ENCODE data around the gene WDR20. TPM values are rescaled to one million over a fixed set of nuclear protein-coding genes. Genes with fewer than 3 reads are reported as not detected.
"Not testable (repeated sequence)": the region's sequence is repeated elsewhere in the genome, so short reads cannot be mapped to it uniquely, and the experiment has no call there.

Gene WDR20
- total RNA-seq, 6 donors from 2014 or later: 16.3 to 28.8 (median 20.6) TPM

GRCh38 chr14:102235275-102235897 is 95.7 kb downstream of the WDR20 start:
- Histone ChIP-seq H3K27ac (no peak overlapping the region), H3K4me1 (peaks cover 0 to 2% (median 0%) of the 10 kb centered on the region in 4 donors), H3K36me3 (peaks cover 0 to 11% (median 7%) of the 10 kb centered on the region in 4 donors), H3K27me3 (no peaks in the 10 kb centered on the region), H3K9me3 (no peaks in the 10 kb centered on the region), H3K4me3 (peak overlapping the region in 1 of 4 donors; percentile 8)
- peak in 1 of 2 donors; percentile 79 for DNase-seq
- TF ChIP-seq POLR2A (IDR thresholded peaks at IDR 0.05) (no peak), POLR2AphosphoS5 (IDR thresholded peaks at IDR 0.05) (no peak), CTCF (IDR thresholded peaks at IDR 0.05) (peak; percentile 58 to 80 (median 70)), EP300 (IDR thresholded peaks at IDR 0.05) (no peak)
- peak; percentile 84 to 95 for ATAC-seq (ENCODE audit: low FRiP score in 2 of 2)
- WGBS, 2 donors: 43 to 44% methylated on average over 19 of the region's 19 CpGs

GRCh38 chr14:102236026-102236425 is 96.3 kb downstream of the WDR20 start:
- ATAC-seq (ENCODE audit: low FRiP score in 2 of 2) (no peak), DNase-seq (no peak)
- no peak for TF ChIP-seq CTCF (IDR thresholded peaks at IDR 0.05)
- no peak for TF ChIP-seq POLR2AphosphoS5 (IDR thresholded peaks at IDR 0.05)
- TF ChIP-seq POLR2A (IDR thresholded peaks at IDR 0.05): no peak
- TF ChIP-seq EP300 (IDR thresholded peaks at IDR 0.05): no peak
- Histone ChIP-seq H3K36me3 (peaks cover 0 to 11% (median 7%) of the 10 kb centered on the region in 4 donors), H3K4me1 (peaks cover 0 to 2% (median 0%) of the 10 kb centered on the region in 4 donors), H3K27ac (no peak overlapping the region), H3K27me3 (no peaks in the 10 kb centered on the region), H3K9me3 (no peaks in the 10 kb centered on the region), H3K4me3 (no peak overlapping the region)
- 94 to 97% methylated on average over 10 to 12 of the region's 12 CpGs for WGBS, 2 donors

GRCh38 chr14:102238131-102238530 is 98.4 kb downstream of the WDR20 start:
- no peak for DNase-seq
- Histone ChIP-seq H3K27ac (no peak overlapping the region), H3K4me1 (peaks cover 0 to 2% (median 0%) of the 10 kb centered on the region in 4 donors), H3K9me3 (no peaks in the 10 kb centered on the region), H3K4me3 (no peak overlapping the region), H3K27me3 (no peaks in the 10 kb centered on the region), H3K36me3 (no peaks in the 10 kb centered on the region)
- no peak for ATAC-seq (ENCODE audit: low FRiP score in 2 of 2)
- WGBS, 2 donors: 70 to 76% methylated on average over 4 of the region's 4 CpGs
- TF ChIP-seq CTCF (IDR thresholded peaks at IDR 0.05) (no peak), POLR2AphosphoS5 (IDR thresholded peaks at IDR 0.05) (no peak), EP300 (IDR thresholded peaks at IDR 0.05) (no peak), POLR2A (IDR thresholded peaks at IDR 0.05) (no peak)

GRCh38 chr14:102238766-102239165 is 99.1 kb downstream of the WDR20 start:
- Histone ChIP-seq H3K9me3 (no peaks in the 10 kb centered on the region), H3K27me3 (no peaks in the 10 kb centered on the region), H3K36me3 (no peaks in the 10 kb centered on the region), H3K4me1 (peaks cover 0 to 2% (median 0%) of the 10 kb centered on the region in 4 donors), H3K4me3 (no peak overlapping the region), H3K27ac (no peak overlapping the region)
- ATAC-seq (ENCODE audit: low FRiP score in 2 of 2) (no peak), DNase-seq (no peak)
- 90 to 91% methylated on average over 3 of the region's 3 CpGs for WGBS, 2 donors
- TF ChIP-seq CTCF (IDR thresholded peaks at IDR 0.05) (no peak), EP300 (IDR thresholded peaks at IDR 0.05) (no peak), POLR2AphosphoS5 (IDR thresholded peaks at IDR 0.05) (no peak), POLR2A (IDR thresholded peaks at IDR 0.05) (no peak)

GRCh38 chr14:102239231-102239630 is 99.5 kb downstream of the WDR20 start:
- Histone ChIP-seq H3K27ac (no peak overlapping the region), H3K4me1 (peaks cover 0 to 2% (median 0%) of the 10 kb centered on the region in 4 donors), H3K9me3 (no peaks in the 10 kb centered on the region), H3K27me3 (no peaks in the 10 kb centered on the region), H3K36me3 (no peaks in the 10 kb centered on the region), H3K4me3 (no peak overlapping the region)
- no peak for ATAC-seq (ENCODE audit: low FRiP score in 2 of 2)
- no peak for DNase-seq
- TF ChIP-seq EP300 (IDR thresholded peaks at IDR 0.05) (no peak), CTCF (IDR thresholded peaks at IDR 0.05) (no peak), POLR2AphosphoS5 (IDR thresholded peaks at IDR 0.05) (no peak), POLR2A (IDR thresholded peaks at IDR 0.05) (no peak)
- 90 to 94% methylated on average over 4 of the region's 4 CpGs for WGBS, 2 donors

- not testable (repeated sequence) for H3K9me3 ChIP-seq; ATAC-seq (ENCODE audit: low FRiP score in 2 of 2); H3K4me3 ChIP-seq; H3K27ac ChIP-seq; H3K4me1 ChIP-seq; DNase-seq; H3K36me3 ChIP-seq; H3K27me3 ChIP-seq
- WGBS, 2 donors: 90 to 95% methylated on average over 5 of the region's 5 CpGs
Observed at GRCh38 chr14:102240481-102240880, 100.8 kb downstream of the WDR20 start.
